Measurements from ENCODE around the gene DSCAML1. TPM values are rescaled to one million over a fixed set of nuclear protein-coding genes. Genes with fewer than 3 reads are reported as not detected.

DSCAML1 gene
- total RNA-seq, 1 experiment from 2014 or later: not detected

GRCh38 chr11:117792241-117792640 is 4.8 kb downstream of the DSCAML1 start:
- no peak for DNase-seq
- Histone ChIP-seq H3K79me2 (ENCODE audit: low read length) (no peaks in the 10 kb centered on the region), H3F3A (ENCODE audit: low read length, unreplicated experiment) (no peaks in the 10 kb centered on the region), H3K4me3 (ENCODE audit: low read length) (no peak overlapping the region), H3K27ac (ENCODE audit: low read length) (no peak overlapping the region), H2AFZ (ENCODE audit: low read length) (no peak overlapping the region), H3K9me2 (replicated peaks; ENCODE audit: low read length) (no peaks in the 10 kb centered on the region), H3K4me2 (ENCODE audit: low read length) (no peak overlapping the region), H3K9me3 (ENCODE audit: low read length) (no peaks in the 10 kb centered on the region), H3K36me3 (ENCODE audit: low read depth, low read length) (no peaks in the 10 kb centered on the region), H3K4me1 (ENCODE audit: insufficient read depth, low read length) (no peaks in the 10 kb centered on the region), H3K9ac (ENCODE audit: low read length) (no peak overlapping the region), H3K27me3 (ENCODE audit: low read length) (peaks cover 84% of the 10 kb centered on the region), H4K20me1 (ENCODE audit: low read length) (no peaks in the 10 kb centered on the region)
- TF ChIP-seq EZH2 (IDR thresholded peaks at IDR 0.05; ENCODE audit: low read length, unreplicated experiment) (no peak), EZH2phosphoT487 (IDR thresholded peaks at IDR 0.05; ENCODE audit: borderline replicate concordance, low read length) (no peak), CTCF (conservative IDR thresholded peaks at IDR 0.05; ENCODE audit: low read depth, low read length) (no peak)
- BruUV-seq (replicated peaks): no TSS peak
- no peak for ATAC-seq
- ChIA-PET CTCF (no interaction called here), POLR2A (ENCODE audit: unreplicated experiment) (no interaction called here)
- intact Hi-C loops (cut with micrococcal nuclease): no loop called here

GRCh38 chr11:117790279-117790678 is 6.7 kb downstream of the DSCAML1 start:
- peaks cover 82% of the 10 kb centered on the region for H3K27me3 ChIP-seq (ENCODE audit: low read length)
- POLR2A ChIA-PET (ENCODE audit: unreplicated experiment): no interaction called here
- intact Hi-C loops (cut with micrococcal nuclease): no loop called here

GRCh38 chr11:117789241-117789640 is 7.8 kb downstream of the DSCAML1 start:
- DNase-seq (no peak), ATAC-seq (no peak)
- no peak for TF ChIP-seq EZH2 (IDR thresholded peaks at IDR 0.05; ENCODE audit: low read length, unreplicated experiment)
- TF ChIP-seq EZH2phosphoT487 (IDR thresholded peaks at IDR 0.05; ENCODE audit: borderline replicate concordance, low read length): no peak
- TF ChIP-seq CTCF (conservative IDR thresholded peaks at IDR 0.05; ENCODE audit: low read depth, low read length): no peak
- intact Hi-C loops (cut with micrococcal nuclease): no loop called here
- Histone ChIP-seq H3K9me3 (ENCODE audit: low read length) (no peaks in the 10 kb centered on the region), H4K20me1 (ENCODE audit: low read length) (no peaks in the 10 kb centered on the region), H3K27me3 (ENCODE audit: low read length) (peaks cover 82% of the 10 kb centered on the region), H3K9me2 (replicated peaks; ENCODE audit: low read length) (no peaks in the 10 kb centered on the region), H3K4me2 (ENCODE audit: low read length) (no peak overlapping the region), H3K27ac (ENCODE audit: low read length) (no peak overlapping the region), H3K79me2 (ENCODE audit: low read length) (no peaks in the 10 kb centered on the region), H3K4me3 (ENCODE audit: low read length) (no peak overlapping the region), H3K36me3 (ENCODE audit: low read depth, low read length) (no peaks in the 10 kb centered on the region), H2AFZ (ENCODE audit: low read length) (no peak overlapping the region), H3F3A (ENCODE audit: low read length, unreplicated experiment) (no peaks in the 10 kb centered on the region), H3K9ac (ENCODE audit: low read length) (no peak overlapping the region), H3K4me1 (ENCODE audit: insufficient read depth, low read length) (peaks cover 7% of the 10 kb centered on the region; the same call in 1 of the 2 replicates)
- ChIA-PET POLR2A (ENCODE audit: unreplicated experiment) (no interaction called here), CTCF (no interaction called here)
- BruUV-seq (replicated peaks): no TSS peak

More at GRCh38 chr11:117790279-117790678, 6.7 kb downstream of the DSCAML1 start:
- no peaks in the 10 kb centered on the region for H3K79me2 ChIP-seq (ENCODE audit: low read length)
- H3K4me1 ChIP-seq (ENCODE audit: insufficient read depth, low read length): peaks cover 7% of the 10 kb centered on the region; the same call in 1 of the 2 replicates
- no peaks in the 10 kb centered on the region for H3K9me2 ChIP-seq (replicated peaks; ENCODE audit: low read length)
- no peak overlapping the region for H3K9ac ChIP-seq (ENCODE audit: low read length)
- CTCF ChIA-PET: no interaction called here
- H2AFZ ChIP-seq (ENCODE audit: low read length): no peak overlapping the region
- ATAC-seq (no peak), DNase-seq (no peak)
- H3K9me3 ChIP-seq (ENCODE audit: low read length): no peaks in the 10 kb centered on the region
- TF ChIP-seq CTCF (conservative IDR thresholded peaks at IDR 0.05; ENCODE audit: low read depth, low read length) (no peak), EZH2phosphoT487 (IDR thresholded peaks at IDR 0.05; ENCODE audit: borderline replicate concordance, low read length) (no peak)
- no peak overlapping the region for H3K4me3 ChIP-seq (ENCODE audit: low read length)
- no peaks in the 10 kb centered on the region for H3K36me3 ChIP-seq (ENCODE audit: low read depth, low read length)
- H3F3A ChIP-seq (ENCODE audit: low read length, unreplicated experiment): no peaks in the 10 kb centered on the region
- BruUV-seq (replicated peaks): no TSS peak
- H3K27ac ChIP-seq (ENCODE audit: low read length): no peak overlapping the region
- no peak overlapping the region for H3K4me2 ChIP-seq (ENCODE audit: low read length)
- H4K20me1 ChIP-seq (ENCODE audit: low read length): no peaks in the 10 kb centered on the region
